Heart right ventricle (tissue), 16 donors: Measurements from ENCODE around the gene LSM14B. TPM values are rescaled to one million over a fixed set of nuclear protein-coding genes. Genes with fewer than 3 reads are reported as not detected.
A peak's percentile ranks its signal among the peaks of the same experiment; 100 is the strongest.

Experiments used
- ATAC-seq, 8 donors: fragments of 200-7000 bp; cut with Tn5 transposase; one replicate each; pipeline ENCODE4 v1.9.1; 2020; ENCODE audit warnings: mild to moderate bottlenecking in 8 of 8, moderate library complexity in 8 of 8, moderate number of reproducible peaks in 1 of 8
- DNase-seq, 2 donors: peaks; one replicate each; pipeline ENCODE4 v3.0.0-alpha.2; 2020
- H3K27ac ChIP-seq, 10 donors: fragments of 200-600 bp; sonication (generic) in 2 of 10; one replicate each; pipeline versions ENCODE4 v1.5.0 to v1.8.0; 2020 to 2022; ENCODE audit warnings: mild to moderate bottlenecking in 3 of 10
- H3K27me3 ChIP-seq, 7 donors: fragments of 200-600 bp; one replicate each; pipeline ENCODE4 v1.8.0; 2021 to 2022; ENCODE audit warnings: mild to moderate bottlenecking in 2 of 7
- H3K36me3 ChIP-seq, 9 donors: fragments of 200-600 bp; sonication (generic) in 1 of 9; one replicate each; pipeline versions ENCODE4 v1.5.0 to v1.8.0; 2020 to 2022; ENCODE audit warnings: mild to moderate bottlenecking in 2 of 9
- H3K4me1 ChIP-seq, 9 donors: fragments of 200-600 bp; sonication (generic) in 1 of 9; one replicate each; pipeline versions ENCODE4 v1.5.0 to v1.8.0; 2020 to 2022; ENCODE audit warnings: mild to moderate bottlenecking in 4 of 9
- H3K4me3 ChIP-seq, 10 donors: fragments of 200-600 bp; sonication (generic) in 2 of 10; one replicate each; pipeline versions ENCODE4 v1.5.0 to v1.8.0; 2020 to 2022; ENCODE audit warnings: mild to moderate bottlenecking in 7 of 10, moderate library complexity in 2 of 10
- H3K9me3 ChIP-seq, 11 donors: fragments of 200-600 bp in 10 of 11; sonication (generic) in 2 of 11; one replicate each; pipeline versions ENCODE4 v1.5.0 to v1.8.0; 2013 to 2022; ENCODE audit warnings: mild to moderate bottlenecking in 2 of 11, control low read depth in 1 of 11, moderate library complexity in 1 of 11
- CTCF ChIP-seq, 9 donors: fragments of 200-600 bp; sonication (generic) in 2 of 9; IDR thresholded peaks; one replicate each; pipeline versions ENCODE4 v1.5.0 to v1.8.0; 2021 to 2022; ENCODE audit warnings: antibody characterized with exemption in 9 of 9, mild to moderate bottlenecking in 5 of 9, moderate library complexity in 1 of 9
- WGBS, 2 donors: extraction: QIAGEN DNeasy Blood & Tissue Kit; methylation state at CpG; one replicate each; pipeline ENCODE4 v1.1.7; 2013; ENCODE audit warnings: inconsistent platforms in 1 of 2; 5-methylcytosine and 5-hydroxymethylcytosine counted together
- intact Hi-C, 10 donors: fragments of 100-400 bp; cut with DNase I; formaldehyde crosslinking; loops; one replicate each; pipeline versions ENCODE4 v1.11.1 to v1.14.2; 2022
- polyA plus RNA-seq, 2 donors: library from polyadenylated mRNA; stranded (reverse); fragments of 200-250 nt; gene quantifications; one replicate each; pipeline ENCODE4 v1.2.3, GENCODE V29; 2013
- total RNA-seq, 10 donors: library from RNA; stranded (reverse); fragmentation: NEBNext Ultra II Directional in 3 of 10; extraction: Animal tissue kit (Norgen Biotek cat#: 25700) in 3 of 10; gene quantifications; one replicate each; pipeline versions ENCODE4 v1.2.1 to v1.2.4, GENCODE V29; 2021 to 2023
- donor health status: Arrhythmogenic right ventricular cardiomyopathy.
- donor health status: ischemic (EF 13 %, LVEDD 7.1; RV severe dilation, severe dysfunction).
- donor health status: healthy with polysubstance abuse.
- donor health status: DM: no; HTN: yes; CAD: no.
- donor health status: DM: no; HTN: no; CAD: no.
- donor health status: ischemic (EF 25% LVEDD 6.9; RV normal size, moderate dysfunction).
- donor health status: ischemic (EF 25% LVEDD 5.7; RV mildly dilated, moderate dysfunction).
- donor health status: healthy.
- donor health status: DM: yes; HTN: yes; CAD: no.
- donor health status: Ischemic cardiomyopathy.
- donor health status: ischemic (EF 35%, LVEDD 5.7; RV mildly dilated, moderate dysfunction).
- donor health status: nonischemic (EF 11% LVEDD 7.7; RV severe dilation, severe dysfunction).
- donor health status: DM: yes; HTN: yes; CAD: no.
- donor health status: PGD.
- donor health status: ischemic (EF 29% LVEDD 5.4; RV normal size, mild dysfunction).
- donor health status: nonischemic (EF 23%, LVEDD 6.1; RV moderate dilation, normal function).

LSM14B gene
- total and polyA plus RNA-seq, 12 donors: 15.7 to 63.7 (median 59.6) TPM

- DNase-seq: no peak
- Histone ChIP-seq H3K27me3 (no peaks in the 10 kb centered on the region), H3K36me3 (peaks cover 0 to 62% (median 0%) of the 10 kb centered on the region in 9 donors), H3K4me3 (no peak overlapping the region), H3K27ac (no peak overlapping the region), H3K4me1 (peaks cover 0 to 18% (median 16%) of the 10 kb centered on the region in 9 donors), H3K9me3 (no peaks in the 10 kb centered on the region)
- no peak for TF ChIP-seq CTCF (IDR thresholded peaks at IDR 0.05)
- intact Hi-C loops: no loop called here
- 97 to 98% methylated on average over 14 of the region's 14 CpGs for WGBS, 2 donors
- no peak for ATAC-seq
Observed at GRCh38 chr20:62179162-62179504, 56.9 kb downstream of the LSM14B start.

GRCh38 chr20:62181808-62182207 lies 59.5 kb downstream of the LSM14B start:
- intact Hi-C loops: loop anchor here in 6 of 10 donors (1.0 to 10.0 kb wide), 8 partner anchors 35 to 203 kb away; partner anchors contain the start of genes OSBPL2 (in 2 of the 6), PSMA7 (in 2 of the 6), RPS21 (in 2 of the 6) and SS18L1 (in 2 of the 6)
- no peak for ATAC-seq
- no peak for TF ChIP-seq CTCF (IDR thresholded peaks at IDR 0.05)
- no peak for DNase-seq
- Histone ChIP-seq H3K4me1 (peaks cover 0 to 42% (median 21%) of the 10 kb centered on the region in 9 donors), H3K36me3 (peaks cover 0 to 35% (median 0%) of the 10 kb centered on the region in 9 donors), H3K4me3 (peak overlapping the region in 8 of 10 donors; percentile 63 to 98 (median 92)), H3K27me3 (no peaks in the 10 kb centered on the region), H3K9me3 (no peaks in the 10 kb centered on the region), H3K27ac (peak overlapping the region in 5 of 10 donors; percentile 93 to 98 (median 95))
- WGBS, 2 donors: 89 to 97% methylated on average over 2 of the region's 2 CpGs

- peak in 2 of 9 donors; percentile 13 to 15 for TF ChIP-seq CTCF (IDR thresholded peaks at IDR 0.05)
- Histone ChIP-seq H3K9me3 (no peaks in the 10 kb centered on the region), H3K4me3 (peak within 1 kb of the TSS; percentile 51 to 98 (median 92)), H3K36me3 (peaks cover 0 to 29% (median 0%) of the 10 kb centered on the region in 9 donors), H3K27me3 (no peaks in the 10 kb centered on the region), H3K27ac (peak within 1 kb of the TSS; percentile 79 to 98 (median 94)), H3K4me1 (peaks cover 0 to 52% (median 29%) of the 10 kb centered on the region in 9 donors)
- 0% methylated on average over 81 to 96 of the region's 96 CpGs for WGBS, 2 donors
- DNase-seq (peak; percentile 95), ATAC-seq (peak; percentile 97 to 99 (median 98))
- intact Hi-C loops: loop anchor here in 6 of 10 donors (1.0 to 10.0 kb wide), 8 partner anchors 35 to 202 kb away; partner anchors contain the start of genes OSBPL2 (in 2 of the 6), PSMA7 (in 2 of the 6), RPS21 (in 2 of the 6) and SS18L1 (in 2 of the 6)
Observed at GRCh38 chr20:62182469-62183425, 60.5 kb downstream of the LSM14B start, which contains the start of gene MTG2. MTG2 (plus strand) TSS chr20:62183028; CDS start chr20:62193421, 10,393 bp downstream.
